ENCODE data around the gene CCDC183.
"Not testable (repeated sequence)": the region's sequence is repeated elsewhere in the genome, so short reads cannot be mapped to it uniquely, and the experiment has no call there.

CCDC183 gene

DNA sequence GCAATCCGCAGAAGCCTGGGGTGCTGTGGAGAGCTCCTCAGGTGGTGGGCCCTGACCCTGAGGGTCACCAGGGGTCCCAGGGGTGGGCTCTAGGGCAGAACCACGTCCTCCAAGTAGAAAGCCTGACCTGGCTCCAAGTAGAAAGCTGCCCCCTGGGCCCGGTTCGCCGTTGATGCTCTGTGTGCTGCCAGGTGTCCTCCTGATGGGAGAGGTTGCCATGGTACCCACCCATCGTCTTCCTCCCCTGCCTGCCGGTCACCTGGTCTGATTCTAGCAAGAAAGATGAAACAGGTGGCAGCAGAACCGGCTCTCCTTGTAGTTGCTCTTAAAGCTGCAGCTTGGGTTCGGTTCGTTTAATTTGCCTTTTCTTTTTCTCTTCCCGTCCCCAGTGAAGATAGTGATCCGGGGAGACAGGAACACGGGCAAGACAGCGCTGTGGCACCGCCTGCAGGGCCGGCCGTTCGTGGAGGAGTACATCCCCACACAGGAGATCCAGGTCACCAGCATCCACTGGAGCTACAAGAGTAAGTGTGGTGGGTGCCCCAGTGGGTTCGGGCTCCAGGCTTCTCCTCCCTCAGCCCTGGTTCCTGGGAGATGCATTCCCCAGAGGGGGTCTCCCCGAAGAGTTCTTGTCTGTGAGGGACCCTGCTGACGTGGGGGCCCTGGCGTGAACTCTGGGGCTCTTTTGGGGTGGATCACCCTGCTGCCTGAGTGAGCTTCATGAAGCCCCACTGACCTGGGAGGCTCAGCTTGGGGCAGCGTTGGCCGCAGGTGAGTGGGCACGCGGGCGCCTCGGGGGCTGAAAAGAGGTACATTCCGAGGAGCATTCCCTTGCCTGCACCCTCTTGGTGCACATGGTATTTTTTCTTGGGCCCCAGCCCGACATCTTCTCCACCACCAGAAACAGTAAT is 27.3 kb downstream of the CCDC183 start:
- no peak for DNase-seq (ENCODE audit: low read depth in 1 of 2, low spot score in 1 of 2)

DNA sequence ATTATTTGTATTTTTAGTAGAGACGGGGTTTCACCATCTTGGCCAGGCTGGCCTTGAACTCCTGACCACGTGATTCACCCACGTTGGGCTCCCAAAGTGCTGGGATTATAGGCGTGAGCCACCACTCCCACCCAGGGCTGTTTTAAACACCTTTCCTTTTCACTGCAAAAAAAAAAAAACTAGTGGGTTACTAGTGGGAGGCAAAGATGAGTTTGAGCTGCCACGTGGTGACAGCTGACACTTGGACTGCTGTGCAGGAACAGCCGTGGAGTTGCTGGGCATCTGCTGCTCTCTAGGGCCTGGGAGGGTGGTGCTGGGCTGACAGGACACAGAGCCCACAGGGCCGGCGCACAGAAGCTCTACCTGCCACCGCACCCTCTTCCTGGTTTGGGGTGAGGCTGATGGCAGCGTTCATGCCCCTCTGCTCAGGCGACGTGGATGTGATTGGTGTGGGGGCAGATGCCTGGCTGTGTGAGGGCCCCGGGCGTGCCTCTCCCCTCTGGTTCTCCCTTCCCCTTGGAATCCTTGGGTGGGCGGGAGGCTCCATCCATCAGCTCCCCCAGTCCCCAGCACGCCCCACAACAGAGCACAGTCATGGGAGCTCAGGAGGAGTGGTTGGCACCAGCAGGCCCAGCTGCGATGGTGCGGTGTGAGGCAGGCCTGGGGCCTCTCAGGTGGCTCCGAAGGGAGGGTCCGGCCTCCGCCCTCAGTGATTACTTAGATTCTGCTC is 28.5 kb downstream of the CCDC183 start:
- DNase-seq (ENCODE audit: low read depth in 1 of 2, low spot score in 1 of 2) = no peak

DNA sequence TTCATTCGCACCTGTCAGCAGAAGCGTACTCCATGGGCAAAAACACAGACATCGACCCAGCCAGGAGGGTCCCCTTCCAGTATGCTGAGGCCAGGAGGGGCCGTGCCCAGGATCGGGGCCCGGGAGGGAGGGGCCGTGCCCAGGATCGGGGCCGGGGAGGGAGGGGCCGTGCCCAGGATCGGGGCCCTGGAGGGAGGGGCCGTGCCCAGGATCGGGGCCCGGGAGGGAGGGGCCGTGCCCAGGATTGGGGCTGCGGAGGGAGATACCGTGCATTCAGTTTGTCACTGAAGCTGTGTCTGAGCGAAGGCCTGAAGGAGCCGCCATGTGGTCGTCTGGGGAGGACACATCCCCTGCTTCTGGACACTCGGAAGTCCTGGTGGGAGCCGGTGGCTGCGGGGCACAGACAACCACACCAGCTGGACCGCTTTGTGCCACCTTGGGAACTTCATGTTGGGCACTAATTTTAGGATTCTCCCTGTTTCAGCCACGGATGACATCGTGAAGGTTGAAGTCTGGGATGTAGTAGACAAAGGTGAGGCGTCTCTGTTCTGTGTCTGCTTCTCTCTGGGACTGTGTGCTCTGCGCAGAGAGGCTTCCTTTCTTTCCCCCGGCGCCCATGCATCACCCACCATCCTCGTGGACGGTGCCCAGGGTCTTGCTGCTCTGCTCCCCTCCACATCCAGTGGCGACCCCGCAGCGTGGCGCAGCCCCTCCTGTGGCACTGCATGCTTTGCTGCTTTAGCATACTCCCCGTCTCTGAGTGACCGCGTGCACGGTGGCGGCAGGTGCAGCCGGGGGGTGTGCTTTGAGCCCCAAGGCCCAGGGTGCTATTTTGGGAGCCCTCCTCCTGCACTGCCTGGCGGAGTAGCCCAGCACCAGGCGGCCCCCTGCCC is 29.4 kb downstream of the CCDC183 start:
- DNase-seq (ENCODE audit: low read depth in 1 of 2, low spot score in 1 of 2) = no peak

DNA sequence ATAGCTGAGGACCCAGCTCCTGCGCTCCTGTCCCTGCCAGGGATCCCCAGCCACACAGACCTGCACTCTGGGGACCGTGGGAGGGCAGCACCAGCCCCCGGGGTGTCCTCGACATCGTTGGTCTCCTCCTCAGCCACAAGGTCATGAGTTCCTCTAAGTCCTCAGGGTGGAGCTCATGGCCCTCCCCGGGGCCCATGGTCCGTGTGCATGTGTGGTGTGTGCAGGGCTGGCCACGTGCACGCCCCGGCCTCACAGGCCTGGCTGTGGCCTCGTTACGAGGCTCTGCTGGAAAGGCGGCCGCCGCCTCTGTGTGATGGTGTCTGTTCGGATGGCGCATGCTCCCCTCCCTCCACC is 30.0 kb downstream of the CCDC183 start:
- no peak for DNase-seq (ENCODE audit: low read depth in 1 of 2, low spot score in 1 of 2)

DNA sequence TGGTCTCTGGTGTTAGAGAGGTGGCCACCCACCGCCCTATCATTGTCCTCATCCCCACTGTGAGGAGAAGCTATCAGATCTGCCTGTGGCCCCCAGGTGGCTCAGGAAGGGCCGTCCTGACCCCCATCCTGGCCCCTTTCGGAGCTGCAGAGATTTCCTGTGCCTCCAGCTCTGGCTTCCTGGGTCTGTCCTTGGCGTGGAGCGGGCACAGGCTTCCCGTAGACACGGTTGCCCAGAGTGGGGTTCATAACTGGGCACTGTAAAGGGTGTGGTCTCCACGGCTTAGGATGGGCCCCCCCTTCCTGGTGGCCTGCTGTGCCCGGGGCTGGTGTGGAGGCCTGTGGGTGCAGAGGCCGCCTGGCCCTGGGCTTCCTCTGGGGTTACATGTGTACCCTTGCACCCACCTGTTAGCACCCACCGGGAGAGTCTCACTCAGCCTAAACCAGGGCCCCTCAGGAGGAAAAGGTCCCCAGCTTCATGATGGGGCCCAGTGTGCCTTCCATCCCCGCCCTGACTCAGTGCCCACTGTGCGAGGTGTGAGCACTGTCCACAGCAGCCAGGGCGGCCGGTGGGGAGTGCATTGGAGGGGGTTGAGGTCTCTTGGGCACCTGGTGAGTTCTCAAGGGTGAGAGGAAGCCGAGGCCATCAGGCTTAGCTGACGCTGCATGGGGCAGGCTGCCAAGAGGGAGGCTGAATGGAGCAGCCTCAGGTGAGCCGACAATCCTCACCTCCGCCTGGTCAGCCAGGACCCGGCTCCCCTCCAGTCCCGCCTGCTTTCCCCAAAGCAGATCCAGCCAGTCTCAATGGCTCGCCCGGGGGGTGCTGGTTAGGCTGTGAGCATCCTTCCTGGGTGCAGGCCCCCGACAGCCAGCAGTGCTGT is 30.8 kb downstream of the CCDC183 start:
- DNase-seq (ENCODE audit: low read depth in 1 of 2, low spot score in 1 of 2) = no peak

DNA sequence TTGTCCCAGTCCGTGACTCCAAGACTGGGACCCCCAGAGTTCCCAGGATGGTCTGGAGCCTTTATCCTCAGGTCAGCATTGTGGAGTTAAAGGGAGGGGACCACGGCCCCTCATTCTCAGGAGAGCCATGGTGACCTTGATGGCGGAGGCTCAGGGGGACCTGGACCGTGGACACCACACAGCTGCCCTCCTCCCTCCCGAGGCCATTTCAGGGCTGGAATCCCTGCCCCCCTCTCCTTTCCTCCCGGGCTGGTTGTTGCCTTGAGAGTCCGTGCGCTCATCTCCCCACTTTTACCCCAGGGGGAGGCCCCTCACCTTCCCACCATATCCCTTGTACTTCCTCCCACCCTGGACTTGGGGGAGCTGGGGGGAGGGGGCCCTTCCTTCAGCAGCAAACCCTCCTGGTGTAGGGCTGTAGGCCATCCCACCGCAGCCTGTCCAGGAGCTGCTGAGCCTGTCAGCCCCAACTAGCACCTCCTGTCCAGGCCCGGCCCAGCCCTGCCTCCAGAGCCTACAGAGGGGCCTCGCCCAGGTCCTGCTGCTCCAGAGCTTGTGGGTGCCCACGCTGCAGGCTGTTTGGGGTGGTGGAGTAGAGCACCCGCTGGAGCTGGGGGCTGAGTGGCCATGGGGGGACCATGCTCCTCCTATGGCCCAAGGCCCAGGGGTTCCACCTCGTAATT is 31.8 kb downstream of the CCDC183 start:
- DNase-seq (ENCODE audit: low read depth in 1 of 2, low spot score in 1 of 2) = no peak

DNA sequence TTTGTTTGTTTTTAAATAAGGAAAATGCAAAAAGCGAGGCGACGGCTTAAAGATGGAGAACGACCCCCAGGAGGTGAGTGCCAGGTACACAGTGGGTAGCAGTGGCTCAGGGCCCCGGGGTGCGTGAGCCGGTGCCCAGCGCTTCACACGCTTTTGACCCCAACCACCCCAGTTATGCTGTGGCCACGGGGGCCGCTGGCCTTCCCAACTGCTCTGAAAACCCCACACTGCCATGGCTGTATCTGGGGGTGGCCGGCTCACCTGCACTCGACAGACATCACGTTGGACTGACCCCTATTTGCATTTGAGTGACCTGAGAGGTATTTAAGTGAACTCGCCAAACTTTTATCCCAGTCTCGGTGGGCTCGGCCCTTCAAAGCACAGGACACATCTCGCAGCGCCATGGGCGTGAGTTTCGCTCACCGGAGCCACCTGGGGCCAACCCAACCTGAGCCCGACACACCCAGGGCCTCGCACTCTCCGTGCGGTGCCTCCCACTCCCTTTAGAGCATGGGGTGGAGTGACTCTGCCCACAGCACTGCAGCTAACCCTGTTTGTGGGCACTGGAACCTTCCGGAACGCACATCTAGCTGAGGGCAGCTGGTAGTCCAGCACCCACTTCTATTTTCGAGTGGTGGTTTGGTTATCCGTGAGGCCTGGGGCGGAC is 32.5 kb downstream of the CCDC183 start:
- DNase-seq (ENCODE audit: low read depth in 1 of 2, low spot score in 1 of 2) = no peak

DNA sequence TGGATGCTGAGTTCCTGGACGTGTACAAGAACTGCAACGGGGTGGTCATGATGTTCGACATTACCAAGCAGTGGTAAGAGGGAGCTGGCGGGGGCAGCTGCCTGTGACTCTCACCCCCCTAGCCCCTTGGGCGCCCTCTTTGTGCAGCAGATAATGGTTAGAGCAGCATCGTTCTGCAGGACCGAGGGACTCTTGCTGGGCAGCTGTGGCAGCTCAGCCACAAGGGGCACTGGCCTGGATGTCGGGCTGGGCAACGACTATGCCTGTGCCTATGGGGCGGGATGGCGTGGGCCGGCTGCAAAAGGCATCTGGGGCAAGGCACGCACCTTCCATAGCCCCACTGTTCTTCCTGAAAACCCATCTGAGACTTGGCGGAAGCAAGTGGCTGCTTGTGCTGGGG is 33.3 kb downstream of the CCDC183 start:
- DNase-seq (ENCODE audit: low read depth in 1 of 2, low spot score in 1 of 2) = no peak

DNA sequence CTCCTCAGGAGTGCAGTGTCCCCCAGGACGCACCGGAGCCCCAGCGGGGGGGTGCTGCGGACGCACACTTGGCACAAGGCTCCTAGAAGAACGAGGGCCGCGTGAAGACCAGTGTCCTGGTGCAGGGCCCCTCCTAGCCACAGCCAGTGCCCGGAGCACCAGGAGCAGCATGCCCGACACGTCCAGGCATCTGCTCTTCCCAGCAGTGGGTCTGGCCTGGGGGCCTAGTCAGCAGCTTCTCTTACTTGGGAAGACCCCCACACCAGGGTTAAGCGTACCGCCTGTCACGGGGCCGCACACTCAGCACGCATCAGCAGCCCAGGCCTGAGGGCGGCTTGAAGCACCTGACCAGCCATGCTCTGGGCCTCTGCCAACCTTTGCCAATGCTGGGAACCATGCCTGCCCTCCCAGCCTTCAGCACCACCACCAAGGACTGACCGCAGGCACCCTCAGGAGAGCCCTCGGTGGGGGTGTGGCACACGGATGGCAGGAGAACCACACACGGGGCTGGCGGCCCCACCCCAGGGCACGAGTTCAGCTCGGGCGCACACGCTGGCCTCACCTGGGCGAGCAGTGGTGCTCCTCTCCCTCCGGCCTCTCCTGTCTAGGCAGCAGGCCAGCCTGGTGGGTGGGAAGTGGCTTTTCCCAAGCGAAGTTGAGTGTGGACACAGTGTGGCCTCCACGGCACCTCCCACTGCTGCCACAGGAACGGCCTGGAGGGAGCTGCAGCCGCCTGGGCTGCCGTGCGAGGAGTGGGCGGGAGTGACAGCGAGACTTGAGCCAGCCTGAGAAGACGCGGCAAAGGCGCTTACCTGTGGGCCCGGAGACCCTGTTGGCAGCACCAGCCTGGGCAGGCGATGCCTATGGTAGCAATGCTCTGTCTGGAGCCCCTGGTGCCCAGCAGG is 34.1 kb downstream of the CCDC183 start:
- DNase-seq (ENCODE audit: low read depth in 1 of 2, low spot score in 1 of 2) = no peak

DNA sequence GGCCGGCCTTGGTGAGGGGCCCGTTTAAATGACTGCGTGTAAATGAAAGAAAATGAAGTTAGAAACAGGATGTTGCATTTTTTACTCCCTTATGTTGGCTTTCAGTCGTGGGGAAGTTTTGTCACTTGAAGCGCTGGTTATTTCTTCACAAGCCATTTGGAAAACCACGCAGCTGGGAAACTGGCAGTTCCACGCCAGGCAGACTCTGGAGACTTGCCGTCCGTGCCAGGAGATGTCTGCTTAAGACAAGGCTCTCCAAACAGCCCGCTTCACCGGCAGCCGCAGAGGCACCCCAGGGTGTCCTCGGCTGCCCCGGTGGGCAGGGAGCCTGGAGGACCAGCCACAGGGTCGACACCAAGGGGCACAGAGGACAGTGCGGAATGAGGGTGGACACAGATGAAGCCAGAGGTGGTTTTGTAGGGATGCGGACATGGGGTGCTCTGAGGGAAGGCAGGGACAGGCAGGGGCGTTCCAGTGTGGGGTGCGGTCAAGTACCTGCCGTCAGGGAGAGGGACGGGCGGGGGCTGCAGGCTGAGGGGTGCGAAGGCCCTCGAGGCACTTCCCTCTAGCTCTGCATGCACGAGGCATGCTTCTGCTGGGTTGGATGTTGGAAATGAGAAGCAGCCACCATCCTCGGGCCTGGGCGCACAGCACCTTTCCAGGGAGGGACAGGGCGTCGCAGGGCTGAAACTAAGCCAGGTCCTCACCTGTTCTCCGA is 35.0 kb downstream of the CCDC183 start:
- DNase-seq (ENCODE audit: low read depth in 1 of 2, low spot score in 1 of 2) = no peak

DNA sequence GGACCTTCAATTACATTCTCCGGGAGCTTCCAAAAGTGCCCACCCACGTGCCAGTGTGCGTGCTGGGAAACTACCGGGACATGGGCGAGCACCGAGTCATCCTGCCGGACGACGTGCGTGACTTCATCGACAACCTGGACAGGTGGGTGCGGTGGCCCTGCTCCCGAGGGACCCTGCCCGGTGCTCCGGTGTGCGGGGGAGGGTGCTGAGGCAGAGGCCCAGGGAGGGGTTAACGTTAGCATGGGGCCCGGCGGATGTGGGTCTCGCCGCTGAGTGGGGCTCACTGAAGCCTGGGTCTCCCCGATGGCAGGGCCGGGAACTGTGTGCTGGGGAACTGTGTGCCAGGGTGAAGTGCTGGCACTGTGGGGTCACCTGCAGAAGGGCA is 35.6 kb downstream of the CCDC183 start:
- DNase-seq (ENCODE audit: low read depth in 1 of 2, low spot score in 1 of 2) = no peak

DNA sequence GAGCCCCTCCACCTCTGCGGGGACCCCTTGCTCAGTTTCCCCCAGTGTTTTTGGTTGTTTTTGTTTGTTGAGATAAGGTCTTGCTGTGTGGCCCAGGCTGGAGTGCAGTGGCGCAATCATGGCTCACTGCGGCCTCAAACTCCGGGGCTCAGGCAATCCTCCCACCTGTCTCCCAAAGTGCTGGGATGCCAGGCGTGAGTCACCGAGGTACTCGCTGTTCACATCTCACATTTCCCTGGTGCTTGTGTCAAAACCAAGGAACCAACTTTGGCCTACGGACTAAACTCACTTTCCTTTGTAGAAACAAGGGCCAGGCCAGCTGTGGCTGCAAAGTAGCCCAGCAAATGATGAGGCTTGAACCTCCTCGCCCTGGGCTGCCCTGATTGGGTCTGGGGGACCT is 36.4 kb downstream of the CCDC183 start:
- DNase-seq (ENCODE audit: low read depth in 1 of 2, low spot score in 1 of 2) = no peak

DNA sequence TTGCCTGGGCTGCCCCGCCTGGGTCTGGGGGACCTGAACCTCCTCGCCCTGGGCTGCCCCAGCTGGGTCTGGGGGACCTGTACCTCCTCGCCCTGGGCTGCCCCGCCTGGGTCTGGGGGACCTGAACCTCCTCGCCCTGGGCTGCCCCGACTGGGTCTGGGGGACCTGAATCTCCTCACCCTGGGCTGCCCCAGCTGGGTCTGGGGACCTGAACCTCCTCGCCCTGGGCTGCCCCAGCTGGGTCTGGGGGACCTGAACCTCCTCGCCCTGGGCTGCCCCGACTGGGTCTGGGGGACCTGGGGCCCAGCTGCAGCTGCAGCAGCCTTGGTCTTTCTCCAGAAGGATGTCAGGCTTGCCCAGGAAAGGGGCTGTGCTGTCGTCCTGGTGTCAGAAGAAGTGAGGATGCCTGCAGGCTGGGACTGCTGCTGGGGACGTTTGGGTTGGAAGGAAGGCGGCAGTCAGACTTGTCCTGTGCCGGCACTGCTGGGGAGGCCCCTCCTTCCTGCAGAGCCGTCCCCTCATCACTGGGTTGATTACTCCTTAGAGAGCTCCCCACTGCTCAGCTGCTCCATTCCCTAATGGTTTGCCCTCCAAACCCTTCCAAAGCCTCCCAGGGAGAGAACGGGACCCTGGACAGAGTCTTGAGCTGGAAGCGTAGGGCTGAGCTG is 37.4 kb downstream of the CCDC183 start:
- not testable (repeated sequence) for DNase-seq (ENCODE audit: low read depth in 1 of 2, low spot score in 1 of 2)

DNA sequence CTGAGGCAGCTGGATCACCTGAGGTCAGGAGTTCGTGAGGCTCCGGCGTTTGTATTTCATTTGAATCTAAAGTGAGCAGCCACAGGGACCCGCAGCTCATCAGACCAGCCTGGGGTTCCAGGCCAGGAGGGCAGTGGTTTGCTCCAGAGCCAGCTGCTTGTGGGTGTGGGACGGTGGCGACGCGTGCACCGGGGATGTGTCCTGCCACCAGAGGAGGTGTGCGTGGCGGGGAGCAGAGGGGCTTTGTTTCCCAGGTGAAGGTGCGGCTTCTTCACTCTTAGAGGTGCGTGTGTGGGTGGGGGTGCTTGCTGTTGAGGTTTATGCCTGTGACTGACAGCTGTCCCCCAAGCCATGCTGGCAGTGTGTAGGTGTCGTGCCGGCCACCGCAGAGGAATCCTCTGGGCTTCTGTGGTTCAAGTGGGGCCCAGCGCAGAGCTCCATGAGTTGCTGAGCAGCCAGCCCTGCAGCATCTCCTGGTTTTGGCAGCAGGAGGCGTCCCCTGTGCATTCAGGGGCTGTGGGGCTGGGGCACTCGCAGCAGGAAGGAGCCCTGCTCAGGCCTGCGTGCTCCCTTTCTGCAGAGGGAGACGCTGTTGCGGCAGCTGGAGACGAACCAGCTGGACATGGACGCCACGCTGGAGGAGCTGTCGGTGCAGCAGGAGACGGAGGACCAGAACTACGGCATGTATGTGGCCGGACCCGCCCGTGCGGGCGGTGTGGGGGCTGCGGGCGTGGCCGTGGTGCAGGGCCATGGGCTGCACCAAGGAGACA is 39.2 kb downstream of the CCDC183 start:
- DNase-seq (ENCODE audit: low read depth in 1 of 2, low spot score in 1 of 2) = no peak

DNA sequence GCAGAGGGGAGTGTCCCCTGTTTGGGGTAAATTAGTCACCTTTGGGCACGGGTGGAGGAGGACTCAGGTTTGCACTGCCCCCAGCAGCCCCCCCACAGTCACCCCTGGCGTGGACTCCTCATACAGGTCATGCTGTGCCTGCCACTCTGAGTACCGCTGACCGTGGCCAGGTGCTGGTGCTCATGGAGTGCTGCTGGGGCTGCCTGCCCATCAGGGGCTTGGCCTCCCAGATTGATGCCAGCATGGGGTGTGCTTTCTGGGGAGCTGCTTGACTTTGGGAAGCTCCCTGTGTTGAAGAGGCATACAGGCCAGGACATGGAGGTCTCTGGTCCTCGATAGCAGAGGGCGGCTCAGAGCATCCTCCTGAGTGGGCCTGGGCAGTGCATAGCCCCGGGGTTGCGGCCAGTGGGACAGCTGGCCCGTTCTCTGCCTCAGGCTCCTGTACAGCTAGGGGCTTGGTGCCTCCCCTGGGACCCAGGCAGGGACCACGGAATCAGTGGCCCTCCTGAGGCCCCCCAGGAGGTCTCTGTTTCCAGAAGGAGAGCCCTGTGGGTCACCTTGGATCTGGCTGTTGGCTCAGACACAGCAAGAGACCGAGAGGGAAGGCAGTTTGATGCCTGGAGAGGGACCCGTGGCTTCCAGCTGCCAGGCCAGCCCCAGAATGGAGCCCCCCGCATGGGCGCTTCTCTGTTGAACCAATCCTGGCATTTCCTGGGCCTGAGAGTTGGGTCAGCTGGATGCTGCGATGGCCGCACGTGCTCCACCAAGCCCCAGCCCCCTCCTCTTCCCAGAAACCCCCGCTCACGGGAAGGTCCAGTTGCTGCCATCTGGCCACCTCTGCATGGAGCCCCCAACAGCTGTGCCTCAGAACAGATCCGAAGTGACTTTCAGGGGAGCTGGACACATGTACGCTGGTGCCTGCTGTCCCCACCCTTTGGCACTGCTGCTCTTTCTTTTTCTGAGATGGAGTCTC is 40.1 kb downstream of the CCDC183 start:
- no peak for DNase-seq (ENCODE audit: low read depth in 1 of 2, low spot score in 1 of 2)
